GM19099 (cell line): Measurements from ENCODE around the gene BCAR3.

Experiments used
- POLR2A ChIP-seq: IDR thresholded peaks from 3 replicates; pipeline ENCODE4 v1.6.1; 2011; ENCODE audit warnings: low read depth; ENCODE audit not compliant: insufficient read length; ENCODE audit errors: extremely low read depth

BCAR3 gene

GRCh38 chr1:93681989-93682412 is 364 bp upstream of the BCAR3 start:
- no peak for TF ChIP-seq POLR2A

DNA sequence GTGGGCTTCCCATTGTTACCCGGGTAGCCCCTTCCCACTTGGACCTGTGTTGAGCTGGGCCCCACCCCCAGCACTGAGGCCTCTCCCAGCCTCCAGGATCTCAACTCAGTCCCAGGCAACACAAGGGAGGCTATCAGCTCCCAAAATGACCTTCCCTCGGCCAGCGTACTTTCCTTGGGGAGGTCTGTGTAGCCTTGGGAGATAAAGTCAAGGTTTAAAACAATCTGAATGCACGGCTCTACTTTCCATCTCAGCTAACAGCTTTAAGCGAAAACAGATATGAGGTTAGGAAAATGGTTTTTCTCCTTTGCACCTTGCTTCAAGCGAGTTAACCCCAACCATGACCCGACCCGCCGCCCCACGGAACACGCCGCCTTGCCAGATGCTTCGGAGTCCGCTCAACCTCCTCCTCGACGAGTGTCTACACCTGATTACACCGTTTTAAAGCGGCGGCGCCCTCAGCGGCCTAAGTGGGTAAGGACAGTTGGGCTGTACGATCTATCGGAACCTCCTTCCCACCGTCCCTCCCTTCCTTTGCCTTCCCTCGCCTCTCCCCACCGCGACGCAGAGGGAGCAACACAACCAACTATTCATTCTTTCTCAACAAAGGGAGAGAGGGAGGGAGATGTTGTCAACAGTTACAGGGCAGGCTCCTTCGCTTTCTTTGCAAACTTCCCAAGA is 1.1 kb downstream of the BCAR3 start:
- no peak for TF ChIP-seq POLR2A

- no peak for TF ChIP-seq POLR2A
Observed at GRCh38 chr1:93680076-93680419, 1.6 kb downstream of the BCAR3 start.

DNA sequence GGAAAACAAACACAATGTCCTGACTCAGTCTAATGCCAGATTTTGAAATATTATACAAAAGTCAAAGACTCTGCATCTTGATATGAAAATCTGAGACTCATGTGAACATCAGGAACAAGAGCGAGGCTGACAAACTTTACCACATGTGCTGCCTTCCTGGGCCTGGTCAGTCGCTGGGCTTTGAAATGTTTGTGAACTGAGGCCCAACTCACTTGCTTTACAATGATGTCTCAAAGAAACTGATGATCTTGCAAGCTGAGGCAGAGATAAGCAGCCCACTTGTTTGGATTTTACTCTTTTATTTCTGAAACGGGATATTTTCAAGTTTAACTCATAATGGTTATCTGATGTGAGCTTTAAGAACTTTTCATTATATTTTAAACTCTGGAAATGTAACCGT is 2.1 kb downstream of the BCAR3 start:
- TF ChIP-seq POLR2A, result no peak

DNA sequence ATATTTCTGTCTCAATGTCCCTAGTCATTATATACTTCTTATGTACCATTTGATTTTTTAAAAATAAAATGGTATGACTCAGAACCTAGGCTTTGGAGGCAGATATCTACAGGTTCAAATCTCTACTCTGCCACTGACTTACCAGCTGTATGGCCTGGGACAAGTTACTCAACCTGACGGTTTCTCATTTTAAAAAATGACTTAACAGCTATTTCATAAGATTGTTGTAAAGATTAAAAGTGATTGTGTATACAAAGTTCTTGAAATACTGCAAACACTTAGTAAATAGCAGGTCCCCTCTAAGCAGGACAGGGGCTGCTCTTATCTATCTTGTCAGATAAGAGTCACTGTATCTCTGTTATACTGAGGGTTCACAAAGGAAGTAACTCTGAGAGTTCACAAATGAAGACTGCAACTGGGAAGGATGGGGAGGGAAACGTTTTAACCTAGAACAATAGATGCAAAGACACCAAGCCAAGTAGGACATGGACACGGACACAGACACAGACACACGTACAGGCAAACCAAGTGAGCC is 2.6 kb downstream of the BCAR3 start:
- TF ChIP-seq POLR2A, result no peak

- TF ChIP-seq POLR2A, result no peak
Observed at GRCh38 chr1:93678491-93678890, 3.1 kb downstream of the BCAR3 start.

DNA sequence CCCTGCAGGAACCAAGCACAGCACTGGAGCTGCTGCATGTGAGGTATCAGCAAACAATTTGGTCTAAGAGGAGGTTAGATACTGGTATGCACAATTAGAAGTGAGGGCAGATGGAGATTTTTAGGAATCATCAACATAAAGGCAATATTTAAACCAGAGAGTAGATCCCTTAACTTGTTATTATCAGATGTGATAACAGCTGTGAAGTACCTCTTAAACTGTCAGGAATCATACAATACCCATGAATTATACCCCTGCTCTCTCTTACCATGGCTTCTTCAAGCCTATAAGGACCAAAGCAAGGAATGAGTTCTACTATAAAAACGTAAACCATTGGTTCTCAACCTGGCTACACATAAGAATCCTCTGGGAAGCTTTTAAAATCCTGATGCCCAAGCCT is 3.9 kb downstream of the BCAR3 start:
- TF ChIP-seq POLR2A, result no peak

GRCh38 chr1:93676427-93676826 is 5.2 kb downstream of the BCAR3 start:
- no peak for TF ChIP-seq POLR2A

DNA sequence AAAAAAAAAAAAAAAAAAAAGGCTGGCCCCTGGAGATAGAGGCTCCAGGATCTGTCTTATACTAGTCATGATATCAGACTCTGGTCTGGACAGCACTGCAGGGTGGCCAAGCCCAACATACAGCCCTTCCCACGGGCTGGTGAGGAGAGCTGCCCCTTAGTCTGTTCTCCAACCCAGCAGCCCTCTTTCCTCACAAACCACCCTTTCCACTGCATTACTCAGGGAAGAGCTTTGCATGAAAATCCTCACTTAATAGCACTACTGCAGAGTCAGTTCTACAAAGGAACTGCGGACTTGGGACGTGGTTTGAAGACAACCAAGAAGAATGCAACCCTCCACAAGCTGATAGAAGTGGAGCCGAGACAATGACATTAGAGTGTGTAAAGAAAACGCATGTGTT is 5.7 kb downstream of the BCAR3 start:
- TF ChIP-seq POLR2A, result no peak

DNA sequence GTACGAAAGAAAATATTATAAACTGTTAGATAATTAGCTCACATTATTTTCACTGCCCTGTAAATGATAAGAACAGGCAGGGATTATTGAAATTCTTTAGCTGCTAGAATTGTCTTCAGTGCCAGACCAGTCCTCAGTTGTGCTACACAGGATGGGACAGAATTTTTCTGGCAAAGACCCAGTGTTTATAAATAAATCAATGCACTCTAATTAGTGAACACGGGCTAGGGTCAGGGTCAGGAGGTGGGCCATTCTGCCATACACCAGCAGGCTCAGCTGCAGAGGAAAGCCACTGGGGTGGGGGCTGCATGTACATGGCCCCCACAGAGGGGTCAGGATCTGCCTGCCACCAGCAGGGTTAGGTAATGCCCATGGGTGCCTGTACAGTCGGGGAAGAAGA is 6.4 kb downstream of the BCAR3 start:
- no peak for TF ChIP-seq POLR2A

GRCh38 chr1:93673163-93673829 is 8.3 kb downstream of the BCAR3 start:
- no peak for TF ChIP-seq POLR2A

DNA sequence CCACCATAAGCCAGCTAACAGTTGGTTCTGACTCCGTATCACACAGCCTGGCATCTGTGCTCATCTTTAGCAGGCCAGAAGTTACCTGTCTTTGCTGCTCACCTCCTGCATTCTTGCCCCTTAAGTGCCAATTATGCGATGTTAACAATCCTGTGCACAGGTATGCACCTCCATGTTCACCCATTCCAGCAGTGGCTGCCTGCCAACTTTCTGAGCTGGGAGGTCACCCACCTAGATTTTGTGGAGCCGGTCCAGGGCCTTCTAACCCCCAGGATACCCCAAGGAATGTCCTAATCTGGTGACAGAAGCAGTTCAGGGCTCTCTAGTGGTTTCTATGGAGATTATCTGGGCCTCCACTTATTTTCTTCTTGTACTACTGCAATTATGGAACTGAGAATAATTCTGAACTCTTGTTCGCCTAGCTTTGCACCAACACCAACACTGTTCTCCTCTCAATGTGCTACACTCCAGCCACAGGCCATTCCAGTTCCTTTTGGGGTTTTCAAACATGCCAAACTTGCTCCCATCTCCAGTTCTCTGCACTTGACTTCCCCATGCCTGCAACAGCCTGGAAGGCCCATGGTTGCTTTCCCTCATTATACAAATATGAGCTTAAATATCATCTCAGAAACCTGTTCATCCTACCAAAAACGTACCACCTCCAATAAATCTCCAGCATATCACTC is 9.0 kb downstream of the BCAR3 start:
- no peak for TF ChIP-seq POLR2A

DNA sequence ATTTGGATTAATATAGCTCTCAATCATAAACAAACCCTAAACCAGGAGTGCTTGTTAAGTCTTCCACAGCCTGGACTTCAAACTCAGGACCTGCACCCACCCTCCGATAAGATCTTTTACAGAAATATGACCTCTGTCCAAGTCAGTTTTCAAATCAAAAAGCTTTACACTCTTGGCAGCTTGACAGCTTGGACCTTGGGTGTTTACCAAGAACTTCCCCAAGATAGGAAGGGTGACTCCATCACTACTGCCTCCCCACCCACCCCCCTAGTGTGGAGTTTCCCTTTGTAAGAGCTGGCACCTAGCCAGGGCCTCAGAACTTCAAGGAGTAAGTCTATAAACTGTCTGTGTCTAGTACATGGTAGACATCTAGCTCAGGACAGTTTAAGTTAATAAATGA is 9.6 kb downstream of the BCAR3 start:
- no peak for TF ChIP-seq POLR2A

- TF ChIP-seq POLR2A, result no peak
Observed at GRCh38 chr1:93671099-93671621, 10.5 kb downstream of the BCAR3 start.

GRCh38 chr1:93670141-93670540 is 11.5 kb downstream of the BCAR3 start:
- no peak for TF ChIP-seq POLR2A

GRCh38 chr1:93669369-93669768 is 12.3 kb downstream of the BCAR3 start:
- TF ChIP-seq POLR2A, result no peak
